Neural progenitor cell (in vitro differentiated cells): ENCODE measurements around the gene UBE2C.

Source experiments
- EZH2 ChIP-seq: fragments of 200-600 bp; sonication (generic); IDR thresholded peaks from 2 replicates; pipeline ENCODE4 v1.6.1; 2017; ENCODE audit warnings: antibody characterized with exemption, mild to moderate bottlenecking, moderate library complexity
- EZH2phosphoT487 ChIP-seq: fragments of 200-600 bp; sonication (generic); IDR thresholded peaks from 2 replicates; pipeline ENCODE4 v1.6.1; 2017; ENCODE audit warnings: antibody characterized with exemption
- TF ChIP-seq, protein P1 (sequence below): fragments of 200-600 bp; sonication (generic); IDR thresholded peaks from 2 replicates; pipeline ENCODE4 v1.5.1; 2017; ENCODE audit warnings: antibody characterized with exemption, mild to moderate bottlenecking

GRCh38 chr20:45788351-45788750 is 24.1 kb upstream of the UBE2C start:
- TF ChIP-seq, protein P1, sequence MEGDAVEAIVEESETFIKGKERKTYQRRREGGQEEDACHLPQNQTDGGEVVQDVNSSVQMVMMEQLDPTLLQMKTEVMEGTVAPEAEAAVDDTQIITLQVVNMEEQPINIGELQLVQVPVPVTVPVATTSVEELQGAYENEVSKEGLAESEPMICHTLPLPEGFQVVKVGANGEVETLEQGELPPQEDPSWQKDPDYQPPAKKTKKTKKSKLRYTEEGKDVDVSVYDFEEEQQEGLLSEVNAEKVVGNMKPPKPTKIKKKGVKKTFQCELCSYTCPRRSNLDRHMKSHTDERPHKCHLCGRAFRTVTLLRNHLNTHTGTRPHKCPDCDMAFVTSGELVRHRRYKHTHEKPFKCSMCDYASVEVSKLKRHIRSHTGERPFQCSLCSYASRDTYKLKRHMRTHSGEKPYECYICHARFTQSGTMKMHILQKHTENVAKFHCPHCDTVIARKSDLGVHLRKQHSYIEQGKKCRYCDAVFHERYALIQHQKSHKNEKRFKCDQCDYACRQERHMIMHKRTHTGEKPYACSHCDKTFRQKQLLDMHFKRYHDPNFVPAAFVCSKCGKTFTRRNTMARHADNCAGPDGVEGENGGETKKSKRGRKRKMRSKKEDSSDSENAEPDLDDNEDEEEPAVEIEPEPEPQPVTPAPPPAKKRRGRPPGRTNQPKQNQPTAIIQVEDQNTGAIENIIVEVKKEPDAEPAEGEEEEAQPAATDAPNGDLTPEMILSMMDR: no peak
- no peak for TF ChIP-seq EZH2phosphoT487
- TF ChIP-seq EZH2: no peak
